DMS153 (cell line): ENCODE data around the gene TOPORS.
"Not testable (repeated sequence)": the region's sequence is repeated elsewhere in the genome, so short reads cannot be mapped to it uniquely, and the experiment has no call there.

Source experiments
- DNase-seq: peaks from one replicate; lab custom pipeline; 2025; lab: John Stamatoyannopoulos, UW

The TOPORS gene

DNA sequence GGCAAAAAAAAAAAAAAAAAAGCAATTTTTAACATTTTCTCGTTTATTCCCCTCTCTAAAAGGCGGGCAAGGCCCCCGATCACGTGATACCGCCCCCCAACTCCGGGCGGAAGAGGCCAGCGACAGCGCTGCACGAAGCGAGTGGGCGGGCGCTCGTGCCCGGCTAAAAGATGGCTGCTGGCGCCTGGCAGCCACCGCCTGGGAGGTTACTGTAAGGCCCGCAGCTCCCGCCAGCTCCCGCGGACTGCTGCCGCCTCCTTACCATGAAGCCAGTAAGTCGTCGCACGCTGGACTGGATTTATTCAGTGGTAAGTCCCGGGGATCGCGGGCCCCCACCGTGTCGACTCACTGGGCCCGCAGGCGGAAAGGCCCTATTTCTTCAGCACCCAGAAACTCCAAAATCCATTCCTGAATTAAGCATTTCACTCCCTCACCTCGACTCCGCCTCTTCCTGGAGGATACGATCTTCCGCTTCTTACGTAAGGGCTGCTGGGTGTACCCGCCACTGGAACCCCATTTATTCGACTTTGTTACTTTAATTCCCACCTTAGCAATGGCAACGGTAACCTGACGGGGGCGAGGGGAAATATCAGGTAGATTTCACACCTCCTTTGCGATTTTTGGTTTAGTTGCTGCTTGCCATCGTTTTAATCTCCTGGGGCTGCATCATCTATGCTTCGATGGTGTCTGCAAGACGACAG, at the start of gene TOPORS, which contains the start of gene SMIM27:
TOPORS (minus strand) TSS at position 415 of the 701 bp plus-strand sequence; CDS start at position 265, 150 bp downstream.
SMIM27 (plus strand) TSS at position 156 of the 701 bp plus-strand sequence; CDS start at position 264, 108 bp downstream.
- peak; percentile 86 for DNase-seq

DNA sequence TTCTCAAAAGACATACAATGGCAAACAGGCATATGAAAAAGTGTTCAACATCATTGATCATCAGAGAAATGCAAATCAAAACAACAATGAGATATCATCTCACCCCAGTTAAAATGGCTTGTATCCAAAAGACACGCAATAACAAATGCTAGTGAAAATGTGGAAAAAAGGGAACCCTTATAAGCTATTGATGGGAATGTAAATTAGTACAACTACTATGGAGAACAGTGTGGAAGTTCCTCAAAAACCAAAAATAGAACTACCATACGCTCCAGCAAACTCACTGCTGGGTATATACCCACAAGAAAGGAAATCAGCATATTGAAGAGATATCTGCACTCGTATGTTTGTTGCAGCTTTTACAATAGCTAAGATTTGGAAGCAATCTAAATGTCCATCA, 46.6 kb upstream of the TOPORS start:
- DNase-seq = not testable (repeated sequence)

DNA sequence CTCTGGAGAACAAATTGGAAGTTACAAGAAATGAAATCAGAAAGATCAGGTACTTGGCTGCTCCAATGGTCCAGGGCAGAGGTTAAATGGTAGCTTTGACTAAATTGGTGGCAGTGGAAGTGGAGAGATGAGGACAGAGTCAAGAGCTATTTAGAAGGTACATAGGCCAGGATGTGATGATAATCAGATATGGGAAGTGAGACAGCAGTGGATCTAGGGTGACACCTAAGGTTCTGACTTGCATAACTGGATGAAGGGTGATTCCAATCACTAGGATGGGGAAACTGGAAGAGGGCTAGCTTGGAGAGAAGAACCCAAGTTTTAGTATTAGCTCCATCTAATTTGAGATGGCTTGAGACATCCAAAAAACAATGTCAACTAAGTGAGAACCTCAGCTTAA, 44.5 kb upstream of the TOPORS start:
- no peak for DNase-seq

DNA sequence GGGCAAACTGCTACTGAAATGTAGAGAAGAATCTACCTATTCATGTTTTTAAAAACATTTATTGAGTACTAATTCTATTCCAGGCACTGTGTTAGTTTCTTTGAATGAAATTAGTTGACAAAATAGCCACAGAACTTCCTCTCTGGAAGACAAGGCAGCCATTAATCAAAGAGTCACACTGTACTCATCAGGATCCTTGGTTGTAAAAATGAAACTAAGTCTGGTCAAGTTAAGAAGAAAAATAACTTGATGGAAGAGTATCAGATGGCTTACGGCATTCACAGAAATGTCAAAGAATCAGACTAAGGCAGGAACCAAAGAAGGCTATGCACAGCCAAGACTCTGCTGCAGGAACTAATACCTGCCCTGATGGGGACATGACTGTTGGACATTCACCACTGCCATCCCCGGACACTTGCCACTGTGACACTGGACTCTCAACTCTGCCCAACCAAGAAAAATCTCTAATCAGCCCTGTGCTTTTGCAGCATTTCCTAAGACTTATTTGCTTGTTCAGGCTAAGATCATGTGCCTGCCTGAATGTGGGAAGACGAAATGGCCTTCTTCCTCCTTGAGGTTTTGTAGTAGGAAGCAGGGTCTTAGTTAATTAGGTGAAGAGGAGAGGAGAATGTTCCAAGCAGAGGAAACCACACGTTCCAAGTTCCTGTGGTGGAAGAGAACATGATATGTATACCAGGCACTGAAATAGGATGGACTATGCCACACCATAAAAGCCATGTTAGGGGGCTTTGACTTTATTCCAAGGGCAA, 43.9 kb upstream of the TOPORS start:
- DNase-seq = no peak

DNA sequence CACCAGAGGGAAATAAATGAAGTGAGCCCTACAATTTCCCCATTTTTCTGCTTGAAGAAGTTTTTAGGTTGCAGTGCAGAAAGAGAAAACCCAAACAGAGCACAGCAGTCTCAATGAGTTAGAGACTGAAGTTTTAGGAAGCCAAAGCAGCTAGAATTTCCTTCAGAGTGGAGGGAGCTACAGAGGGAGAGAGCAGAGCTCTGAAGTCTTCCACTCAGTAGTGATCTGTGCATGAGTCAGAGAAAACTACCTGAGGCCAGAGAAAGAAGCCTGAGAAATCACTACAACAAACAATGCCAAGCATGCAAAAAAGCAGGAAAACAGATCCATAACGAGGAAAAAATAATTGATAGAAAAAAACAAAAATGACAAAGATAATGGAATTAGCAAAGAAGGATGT, 38.5 kb upstream of the TOPORS start:
- DNase-seq = no peak

DNA sequence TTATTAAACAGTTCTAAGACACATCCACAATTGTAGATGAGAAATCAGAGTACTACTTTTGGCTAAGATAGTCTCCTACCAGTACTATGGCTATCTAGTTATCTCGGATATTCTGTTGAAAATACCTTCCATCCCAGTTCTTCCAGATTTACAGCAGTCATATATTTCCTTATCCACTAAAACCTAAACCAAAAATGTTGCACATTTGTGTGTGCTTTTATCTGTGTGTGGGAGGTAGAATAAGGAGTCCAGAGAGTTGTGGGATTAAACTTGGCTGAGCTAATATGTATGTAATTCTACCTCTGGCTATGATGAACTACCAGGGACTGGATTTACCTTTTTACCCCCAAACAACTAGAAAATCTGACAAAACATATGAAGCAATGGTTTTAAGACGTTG, 38.1 kb upstream of the TOPORS start:
- no peak for DNase-seq

DNA sequence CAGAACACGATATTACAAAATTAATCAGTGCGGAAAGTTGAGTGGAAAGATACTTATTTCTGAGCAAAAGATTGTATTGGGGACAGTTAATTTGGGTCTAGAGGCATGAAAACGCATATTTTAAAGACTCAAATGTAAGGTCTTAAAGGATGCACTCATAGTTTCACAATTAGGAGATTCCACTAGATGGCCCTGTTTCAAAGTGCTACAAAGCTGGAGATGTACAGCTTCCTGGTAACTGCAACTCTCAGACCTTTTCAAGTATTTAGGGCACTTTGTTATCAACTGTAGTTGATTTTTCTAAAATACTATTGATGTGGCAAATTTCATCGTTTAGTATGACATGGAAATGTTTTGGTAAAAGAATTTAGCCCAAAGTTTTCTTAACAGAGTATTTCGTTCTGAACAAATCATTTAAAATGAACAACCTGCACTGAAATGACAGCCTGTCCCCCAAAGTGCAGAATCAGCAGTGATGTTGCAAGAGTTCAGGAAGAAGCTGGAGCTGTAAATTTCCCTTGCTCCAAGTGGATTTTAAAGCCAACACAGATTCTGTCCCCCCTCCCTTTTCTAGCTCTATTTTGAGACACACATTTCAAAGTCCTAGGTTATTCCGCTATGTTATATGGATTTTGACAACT, 36.8 kb upstream of the TOPORS start:
- DNase-seq = peak; percentile 11

DNA sequence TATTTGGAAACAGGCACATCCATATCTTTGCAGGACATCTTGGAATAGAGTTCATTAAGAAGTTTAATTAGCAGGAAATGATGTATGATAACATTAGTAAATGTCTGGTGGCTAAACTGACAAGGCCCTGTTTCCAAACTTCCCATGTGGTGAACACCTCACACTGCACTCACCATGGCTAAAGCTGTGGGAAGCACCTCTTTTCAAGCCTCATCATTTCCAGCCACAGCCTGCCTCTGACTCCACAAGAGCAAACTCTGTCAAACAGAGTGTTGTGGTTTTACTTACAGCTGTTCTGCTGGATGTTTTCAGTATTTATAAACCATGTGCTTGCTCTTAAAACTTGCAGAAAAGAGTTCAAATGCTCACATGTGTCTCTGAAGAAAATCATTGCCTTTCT, 35.5 kb upstream of the TOPORS start:
- DNase-seq = no peak

DNA sequence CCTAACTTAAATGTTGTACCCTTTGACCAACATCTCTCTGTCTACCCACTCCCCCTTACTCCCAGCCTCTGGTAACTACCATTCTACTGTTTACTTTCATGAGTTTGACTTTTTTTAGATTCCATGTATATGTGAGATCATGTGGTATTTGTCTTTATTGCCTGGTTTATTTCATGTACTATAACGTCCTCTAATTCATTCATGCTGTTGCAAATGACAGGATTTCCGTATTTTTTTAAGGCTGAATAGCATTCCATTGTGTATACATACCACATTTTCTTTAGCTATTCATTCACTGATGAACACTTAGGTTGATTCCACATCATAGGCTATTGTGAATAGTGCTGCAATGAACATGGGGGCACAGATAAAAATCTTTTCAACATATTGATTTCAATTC, 32.4 kb upstream of the TOPORS start:
- no peak for DNase-seq

DNA sequence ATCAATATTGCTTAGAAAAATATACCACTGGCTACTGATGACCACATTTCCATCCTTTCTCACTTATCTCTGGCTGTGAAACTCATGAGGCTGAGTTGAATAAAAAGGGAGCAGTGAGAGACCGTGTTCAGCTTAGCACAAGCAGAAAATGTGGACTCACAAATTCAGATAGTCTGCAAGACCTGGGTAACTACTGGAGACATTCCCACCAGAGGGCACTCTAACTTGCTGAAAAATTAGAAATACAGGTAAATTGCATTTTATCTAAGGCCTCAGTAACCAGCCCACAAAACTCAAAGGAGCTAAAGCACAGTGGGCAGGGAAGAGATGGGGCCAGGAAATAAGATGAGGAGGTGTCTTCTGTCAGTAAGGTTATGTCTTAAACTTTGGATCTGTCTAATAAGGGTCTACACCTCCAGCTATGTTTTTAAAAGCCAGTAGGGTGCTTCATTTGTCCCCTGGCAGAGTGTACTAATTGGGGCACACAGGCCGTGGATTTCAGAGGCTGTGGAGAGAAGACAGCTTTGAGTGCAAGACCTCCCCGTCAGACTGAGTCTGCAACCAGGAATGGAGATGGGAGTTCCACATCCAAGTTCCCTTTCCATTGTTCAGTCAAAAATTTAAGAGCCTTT, 29.2 kb upstream of the TOPORS start:
- DNase-seq = peak; percentile 6

DNA sequence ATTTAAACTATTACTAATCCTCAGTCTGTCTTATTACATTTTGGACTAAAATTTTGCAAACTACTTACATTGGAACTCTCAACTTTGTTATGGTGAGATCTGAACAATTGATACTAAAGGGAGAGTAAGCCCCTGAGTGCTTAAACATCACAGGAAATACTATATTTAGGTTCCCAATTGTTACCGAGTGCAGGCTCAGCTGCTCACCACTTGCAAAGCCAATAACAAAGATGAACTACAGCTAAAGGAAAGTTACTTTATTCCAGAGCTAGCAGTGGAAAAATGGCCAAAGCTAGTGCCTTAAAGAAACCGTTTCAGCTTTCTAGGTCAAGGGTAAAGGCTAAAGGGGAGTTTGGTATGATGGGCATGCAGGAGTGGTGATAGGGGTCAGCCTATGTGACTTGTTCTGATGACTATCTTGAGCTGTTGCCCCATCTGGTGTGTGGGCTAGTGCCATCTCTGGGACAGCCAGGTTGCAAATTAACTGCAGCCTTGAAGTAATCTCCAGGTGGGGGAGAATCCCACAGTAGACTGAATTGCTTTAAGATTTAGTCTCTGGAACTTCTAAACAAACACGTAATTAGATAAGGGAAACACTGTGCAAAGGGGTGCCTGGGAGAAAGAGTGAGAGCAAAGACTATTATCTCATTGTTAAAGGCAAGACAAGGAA, 28.4 kb upstream of the TOPORS start:
- DNase-seq = no peak

DNA sequence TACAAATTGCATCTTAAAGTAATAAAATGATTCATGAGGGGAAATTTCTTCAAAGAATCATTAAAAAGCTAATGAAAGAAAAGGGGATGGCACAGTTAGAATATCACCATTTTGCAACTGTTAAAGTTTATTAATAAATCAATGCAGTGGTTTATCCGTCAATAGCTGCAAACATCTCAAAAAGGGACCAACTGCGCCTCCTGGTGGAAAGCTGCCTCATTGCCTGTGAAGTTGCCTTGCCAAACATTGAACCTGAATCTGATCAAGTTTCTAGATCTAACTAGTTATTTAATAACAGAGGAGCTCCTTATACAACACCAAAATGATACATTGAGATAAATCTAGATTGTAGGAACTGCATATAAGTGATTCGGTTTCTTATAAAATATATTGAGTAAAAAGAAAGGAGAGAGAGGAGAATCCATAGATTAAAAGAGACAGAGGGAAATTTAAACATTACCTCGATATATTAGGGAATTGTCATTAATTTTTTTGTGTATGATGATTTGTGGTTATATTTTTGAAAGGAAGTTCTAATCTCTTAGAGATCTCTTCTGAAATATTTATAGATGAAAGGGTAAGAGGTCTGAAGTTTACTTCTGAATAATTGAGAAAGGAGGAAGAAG, 27.4 kb upstream of the TOPORS start:
- DNase-seq = peak; percentile 22

DNA sequence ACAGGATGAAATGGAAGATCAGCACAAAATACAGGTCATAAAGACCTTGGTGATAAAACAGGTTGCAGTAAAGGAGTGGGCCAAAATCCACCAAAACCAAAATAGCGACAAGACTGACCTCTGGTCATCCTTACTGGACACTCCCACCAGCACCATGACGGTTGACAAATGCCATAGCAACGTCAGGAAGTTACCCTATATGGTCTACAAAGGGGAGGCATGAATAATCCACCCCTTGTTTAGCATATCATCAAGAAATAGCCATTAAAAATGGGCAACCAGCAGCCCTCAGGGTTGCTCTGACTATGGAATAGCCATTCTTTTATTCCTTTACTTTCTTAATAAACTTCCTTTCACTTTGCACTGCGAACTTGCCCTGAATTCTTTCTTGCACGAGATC, 26.6 kb upstream of the TOPORS start:
- no peak for DNase-seq

DNA sequence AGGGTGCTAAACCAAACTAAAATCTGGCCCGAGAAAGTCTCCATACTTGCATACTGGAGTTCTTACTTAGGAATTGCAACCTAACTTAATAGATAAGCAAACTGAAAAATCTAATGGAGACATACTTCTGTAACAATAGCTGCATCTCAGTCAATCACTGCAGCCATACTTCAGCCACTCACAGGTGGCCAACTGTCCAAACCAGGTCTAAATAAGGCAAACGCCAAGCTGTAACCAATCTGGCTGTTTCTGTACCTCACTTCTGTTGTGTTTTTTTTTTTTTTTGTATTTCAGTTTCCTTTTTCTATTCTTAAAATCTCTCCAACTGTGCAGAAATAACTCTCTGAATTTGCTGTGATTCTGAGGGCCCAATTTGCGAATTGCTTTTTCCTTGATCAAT, 24.9 kb upstream of the TOPORS start:
- DNase-seq = no peak

DNA sequence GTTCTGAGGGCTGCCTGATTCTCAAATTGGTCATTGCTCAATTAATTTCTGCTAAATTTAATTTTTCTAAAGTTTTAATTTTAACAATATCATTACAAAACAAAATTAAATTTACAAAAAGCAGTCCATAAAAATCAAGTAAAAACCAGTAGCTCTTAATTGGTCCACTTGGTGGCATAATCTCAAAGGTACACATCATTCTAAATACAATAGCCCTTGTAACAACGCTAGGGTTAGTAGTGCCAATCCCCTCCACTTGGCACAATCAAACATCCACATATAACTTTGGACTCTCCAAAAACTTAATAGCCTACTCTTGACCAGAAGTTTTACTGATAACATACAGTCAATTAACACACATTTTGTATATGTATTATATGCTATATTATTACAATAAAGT, 22.5 kb upstream of the TOPORS start:
- no peak for DNase-seq

DNA sequence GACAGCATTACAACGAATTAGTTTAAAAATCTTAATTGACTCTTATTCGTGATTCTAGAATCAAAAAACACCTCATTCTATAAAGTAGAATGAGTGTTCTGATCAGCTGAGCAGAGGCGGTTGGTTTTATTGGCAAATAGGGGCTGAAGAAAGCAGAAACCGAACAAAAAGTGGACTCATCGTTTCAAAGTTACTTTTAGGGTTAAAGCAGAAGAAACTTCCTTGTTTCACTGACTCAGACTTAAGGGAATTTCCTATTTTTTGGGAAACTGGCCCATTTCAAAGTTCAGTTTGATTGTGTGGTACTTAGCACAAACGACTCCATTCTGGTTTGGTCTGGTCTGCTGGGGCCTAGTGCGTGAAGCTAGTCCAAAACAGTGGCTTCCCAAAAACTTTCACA, 21.4 kb upstream of the TOPORS start:
- DNase-seq = no peak

DNA sequence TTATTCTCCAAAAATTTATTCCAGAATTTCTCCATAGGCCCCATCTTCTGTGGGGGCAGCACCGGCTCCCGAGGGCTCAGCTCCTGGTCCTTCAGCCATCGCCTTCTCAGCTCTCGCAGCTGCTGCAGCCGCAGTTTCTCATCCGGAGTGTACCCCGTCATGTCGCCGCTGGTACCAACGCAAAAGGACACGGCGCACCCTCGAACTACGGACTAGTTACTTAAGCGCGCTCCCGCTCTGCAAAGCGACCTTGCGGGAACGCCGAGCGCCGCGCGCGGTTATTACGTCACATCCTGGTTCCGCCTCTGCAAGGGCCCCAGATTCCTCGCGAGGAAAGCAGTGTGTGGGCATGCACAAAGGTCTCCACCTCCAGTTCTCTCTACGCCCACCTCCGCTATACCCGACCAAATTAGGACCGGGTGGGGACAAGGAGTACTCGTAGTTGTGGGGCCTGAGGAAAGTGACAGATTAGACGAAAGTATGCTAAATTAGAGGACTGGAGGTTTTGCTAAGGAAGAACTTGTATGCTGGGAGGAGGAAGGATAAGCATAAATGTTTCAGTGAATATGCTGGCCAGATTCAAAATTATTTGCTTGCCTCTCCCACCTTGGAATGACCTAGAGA, 20.6 kb upstream of the TOPORS start, which contains the start of gene NDUFB6:
NDUFB6 (minus strand) TSS at position 260 of the 624 bp plus-strand sequence; CDS start at position 161, 99 bp downstream.
- DNase-seq = peak; percentile 83

DNA sequence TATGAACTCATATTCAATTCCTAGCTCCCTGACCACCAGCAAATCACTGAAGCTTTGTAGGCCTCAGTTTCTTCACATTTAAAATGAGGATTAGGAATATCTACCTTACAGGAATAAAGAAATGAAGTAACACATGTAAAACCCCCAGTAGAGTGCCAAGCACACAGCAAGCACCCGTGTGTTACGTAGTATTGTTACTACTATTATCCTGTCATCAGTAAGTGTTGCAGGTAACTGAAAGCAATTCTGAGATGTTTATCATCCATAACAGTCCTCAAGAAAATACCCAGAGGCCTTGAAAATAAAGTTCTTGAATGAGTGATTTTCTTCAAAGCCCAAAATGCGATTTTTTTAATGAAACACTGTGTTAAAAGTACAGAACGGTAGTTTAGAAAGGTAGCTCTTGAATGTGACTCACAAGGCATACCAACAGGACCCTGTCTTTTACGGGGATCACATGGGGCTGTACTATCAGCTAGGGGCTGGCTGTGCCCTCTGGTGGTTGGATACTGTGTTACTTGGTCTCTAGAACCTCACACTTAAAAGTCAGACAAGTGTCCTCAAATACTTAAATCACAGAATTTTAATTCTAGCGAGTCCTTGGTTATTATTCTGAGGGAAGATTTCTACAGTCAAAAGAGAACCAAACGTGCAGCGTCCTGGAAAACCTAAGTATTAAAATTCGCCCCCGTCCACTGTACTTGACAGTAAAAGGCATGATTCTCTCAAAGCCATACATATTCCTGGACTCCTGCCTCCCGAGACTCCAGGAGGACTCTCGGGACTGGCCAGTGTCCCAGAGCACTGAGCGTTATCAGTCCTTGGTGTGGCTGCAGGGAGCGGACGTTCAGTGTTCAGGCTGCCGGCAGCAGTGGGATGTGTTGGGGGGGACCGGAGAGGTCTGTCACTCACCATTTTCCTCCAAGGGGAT, 19.8 kb upstream of the TOPORS start:
- peak; percentile 38 for DNase-seq

DNA sequence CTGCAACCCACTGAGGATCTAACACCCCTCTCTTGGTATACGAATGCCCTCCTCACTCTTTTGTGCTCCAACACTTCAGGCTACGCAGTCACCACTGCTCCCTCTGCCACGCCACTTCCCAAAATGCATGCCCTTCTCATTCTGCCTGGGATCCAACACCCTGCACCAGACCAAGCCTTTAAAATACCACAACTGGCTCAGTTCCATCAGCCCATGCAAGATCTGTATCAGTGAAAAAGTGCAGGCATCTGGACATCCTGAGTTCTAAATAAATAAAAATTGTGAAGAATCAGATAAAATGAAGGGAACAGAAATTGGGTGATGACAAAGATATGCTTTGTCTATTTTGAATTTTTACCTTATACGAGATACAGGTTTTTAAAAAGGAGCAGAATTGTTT, 17.9 kb upstream of the TOPORS start:
- DNase-seq = no peak

DNA sequence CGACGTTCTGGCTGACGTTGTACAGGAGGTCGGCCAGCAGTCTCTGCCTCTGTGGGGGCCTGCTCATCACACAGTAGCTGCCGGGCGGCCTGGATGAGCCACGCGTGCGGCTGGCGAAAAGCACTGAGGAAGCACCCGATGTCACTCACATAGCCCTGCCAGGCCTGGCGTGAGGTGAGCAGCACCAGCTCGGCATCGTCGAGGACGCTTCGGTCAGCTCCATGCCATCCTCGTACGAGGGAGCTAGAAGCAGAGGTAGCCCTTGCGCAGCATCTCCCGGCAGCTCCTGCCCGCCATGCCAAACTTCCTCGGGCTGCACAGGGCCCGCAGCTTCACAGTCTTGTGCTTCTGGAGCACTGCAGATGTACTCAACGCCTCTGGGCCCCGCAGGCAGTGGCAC, 14.4 kb upstream of the TOPORS start:
- no peak for DNase-seq
